ENCODE results near the gene TFF2.

TFF2 gene

GRCh38 chr21:42346866-42347600, 3.8 kb downstream of the TFF2 start:
- Mint-ChIP-seq H3K27me3 (no peaks in the 10 kb centered on the region), H3K4me3 (no peak overlapping the region), H3K4me1 (peaks cover 7% of the 10 kb centered on the region), H3K27ac (no peak overlapping the region), H3K9me3 (no peaks in the 10 kb centered on the region)
- DNase-seq (no peak), ATAC-seq (no peak)

- Mint-ChIP-seq H3K27ac (no peak overlapping the region), H3K27me3 (no peaks in the 10 kb centered on the region), H3K4me3 (no peak overlapping the region), H3K4me1 (peaks cover 7% of the 10 kb centered on the region), H3K9me3 (no peaks in the 10 kb centered on the region)
- no peak for DNase-seq
- ATAC-seq = no peak
Observed at GRCh38 chr21:42346441-42346840, 4.4 kb downstream of the TFF2 start.

GRCh38 chr21:42344631-42345030, 6.2 kb downstream of the TFF2 start:
- Mint-ChIP-seq H3K4me3 (no peak overlapping the region), H3K4me1 (peaks cover 7% of the 10 kb centered on the region), H3K27me3 (no peaks in the 10 kb centered on the region), H3K9me3 (no peaks in the 10 kb centered on the region), H3K27ac (no peak overlapping the region)
- ATAC-seq (no peak), DNase-seq (no peak)

GRCh38 chr21:42343963-42344510, 6.8 kb downstream of the TFF2 start:
- Mint-ChIP-seq H3K9me3 (no peaks in the 10 kb centered on the region), H3K27ac (no peak overlapping the region)
- ATAC-seq = no peak

GRCh38 chr21:42343556-42343955, 7.2 kb downstream of the TFF2 start:
- Mint-ChIP-seq H3K27ac (peak overlapping the region in 1 of 2 donors; percentile 52), H3K27me3 (no peaks in the 10 kb centered on the region), H3K9me3 (no peaks in the 10 kb centered on the region), H3K4me1 (peaks cover 10% of the 10 kb centered on the region), H3K4me3 (no peak overlapping the region)
- no peak for DNase-seq
- ATAC-seq = no peak

More at GRCh38 chr21:42343963-42344510, 6.8 kb downstream of the TFF2 start:
- no peak for DNase-seq
- Mint-ChIP-seq H3K27me3 (no peaks in the 10 kb centered on the region), H3K4me1 (peaks cover 7% of the 10 kb centered on the region), H3K4me3 (no peak overlapping the region)

GRCh38 chr21:42343101-42343500, 7.7 kb downstream of the TFF2 start:
- peaks cover 15% of the 10 kb centered on the region for H3K4me1 Mint-ChIP-seq
- no peaks in the 10 kb centered on the region for H3K27me3 Mint-ChIP-seq
- H3K27ac Mint-ChIP-seq = no peak overlapping the region
- H3K4me3 Mint-ChIP-seq = no peak overlapping the region
- no peaks in the 10 kb centered on the region for H3K9me3 Mint-ChIP-seq
- ATAC-seq (no peak), DNase-seq (no peak)

- H3K27ac Mint-ChIP-seq = no peak overlapping the region
Observed at GRCh38 chr21:42341776-42342542, 8.8 kb downstream of the TFF2 start.

GRCh38 chr21:42340187-42341050, 10.4 kb downstream of the TFF2 start:
- Mint-ChIP-seq H3K27me3 (no peaks in the 10 kb centered on the region), H3K4me1 (peaks cover 24% of the 10 kb centered on the region)
- ATAC-seq = no peak

More at GRCh38 chr21:42341776-42342542, 8.8 kb downstream of the TFF2 start:
- Mint-ChIP-seq H3K9me3 (no peaks in the 10 kb centered on the region), H3K27me3 (no peaks in the 10 kb centered on the region), H3K4me3 (no peak overlapping the region), H3K4me1 (peaks cover 24% of the 10 kb centered on the region)
- DNase-seq = no peak
- no peak for ATAC-seq

GRCh38 chr21:42338729-42339715, 11.8 kb downstream of the TFF2 start:
- Mint-ChIP-seq H3K27ac (no peak overlapping the region), H3K9me3 (no peaks in the 10 kb centered on the region), H3K4me3 (no peak overlapping the region), H3K27me3 (no peaks in the 10 kb centered on the region), H3K4me1 (peaks cover 24% of the 10 kb centered on the region)
- peak; percentile 58 for ATAC-seq
- no peak for DNase-seq

More at GRCh38 chr21:42340187-42341050, 10.4 kb downstream of the TFF2 start:
- no peak overlapping the region for H3K27ac Mint-ChIP-seq
- no peak overlapping the region for H3K4me3 Mint-ChIP-seq
- no peak for DNase-seq
- no peaks in the 10 kb centered on the region for H3K9me3 Mint-ChIP-seq

- Mint-ChIP-seq H3K27ac (peak overlapping the region; percentile 12 to 80), H3K27me3 (no peaks in the 10 kb centered on the region), H3K4me3 (peak overlapping the region; percentile 44 to 73), H3K4me1 (peaks cover 18% of the 10 kb centered on the region), H3K9me3 (no peaks in the 10 kb centered on the region)
- ATAC-seq (peak; percentile 98), DNase-seq (peak; percentile 80 to 85)
Observed at GRCh38 chr21:42337830-42338728, 12.7 kb downstream of the TFF2 start.

- peaks cover 17% of the 10 kb centered on the region for H3K4me1 Mint-ChIP-seq
- H3K27ac Mint-ChIP-seq = no peak overlapping the region
- ATAC-seq (no peak), DNase-seq (no peak)
- H3K27me3 Mint-ChIP-seq = peaks cover 6% of the 10 kb centered on the region
- peak overlapping the region in 1 of 2 donors; percentile 73 for H3K4me3 Mint-ChIP-seq
- H3K9me3 Mint-ChIP-seq = peaks cover 0 to 3% of the 10 kb centered on the region in 2 donors
Observed at GRCh38 chr21:42337276-42337675, 13.5 kb downstream of the TFF2 start.

- no peak for ATAC-seq
- peaks cover 6% of the 10 kb centered on the region for H3K27me3 Mint-ChIP-seq
- no peak overlapping the region for H3K4me3 Mint-ChIP-seq
- peaks cover 11 to 15% of the 10 kb centered on the region in 2 donors for H3K9me3 Mint-ChIP-seq
- no peak overlapping the region for H3K27ac Mint-ChIP-seq
- no peak for DNase-seq
- peaks cover 17% of the 10 kb centered on the region for H3K4me1 Mint-ChIP-seq
Observed at GRCh38 chr21:42336054-42336453, 14.7 kb downstream of the TFF2 start.

GRCh38 chr21:42332557-42333317, 18.1 kb downstream of the TFF2 start:
- no peak overlapping the region for H3K4me3 Mint-ChIP-seq
- no peak overlapping the region for H3K27ac Mint-ChIP-seq
- H3K9me3 Mint-ChIP-seq = peaks cover 16 to 20% of the 10 kb centered on the region in 2 donors
- peaks cover 6% of the 10 kb centered on the region for H3K27me3 Mint-ChIP-seq
- no peak for DNase-seq
- peaks cover 5% of the 10 kb centered on the region for H3K4me1 Mint-ChIP-seq
- ATAC-seq = no peak

All from stimulated activated naive CD8-positive, alpha-beta T cell treated with anti-CD3 and anti-CD28 coated beads, Interleukin-15, amount 100 ng/mL, for 72 hours (primary cell).